Measurements from ENCODE around the gene OFD1. TPM values are rescaled to one million over a fixed set of nuclear protein-coding genes. Genes with fewer than 3 reads are reported as not detected.

OFD1 gene
- total RNA-seq, 3 donors from 2014 or later: 10.7 to 136 (median 48.8) TPM

GRCh38 chrX:13741695-13742094 lies 7.1 kb downstream of the OFD1 start:
- TF ChIP-seq POLR2AphosphoS5 (IDR thresholded peaks at IDR 0.05) (no peak), CTCF (IDR thresholded peaks at IDR 0.05) (no peak), POLR2A (IDR thresholded peaks at IDR 0.05) (no peak)

GRCh38 chrX:13742397-13743176 lies 8.0 kb downstream of the OFD1 start:
- intact Hi-C loops (cut with DNase I; ENCODE audit: low total_unique reads): no loop called here

More at GRCh38 chrX:13741695-13742094, 7.1 kb downstream of the OFD1 start:
- no peak overlapping the region for H3K4me3 ChIP-seq
- no peaks in the 10 kb centered on the region for H3K4me1 ChIP-seq
- no peaks in the 10 kb centered on the region for H3K36me3 ChIP-seq
- H3K9me3 ChIP-seq: no peaks in the 10 kb centered on the region
- no peaks in the 10 kb centered on the region for H3K27me3 ChIP-seq
- intact Hi-C loops (cut with DNase I; ENCODE audit: low total_unique reads): no loop called here
- H3K27ac ChIP-seq: no peak overlapping the region
- DNase-seq (ENCODE audit: low spot score in 2 of 2): no peak

DNA sequence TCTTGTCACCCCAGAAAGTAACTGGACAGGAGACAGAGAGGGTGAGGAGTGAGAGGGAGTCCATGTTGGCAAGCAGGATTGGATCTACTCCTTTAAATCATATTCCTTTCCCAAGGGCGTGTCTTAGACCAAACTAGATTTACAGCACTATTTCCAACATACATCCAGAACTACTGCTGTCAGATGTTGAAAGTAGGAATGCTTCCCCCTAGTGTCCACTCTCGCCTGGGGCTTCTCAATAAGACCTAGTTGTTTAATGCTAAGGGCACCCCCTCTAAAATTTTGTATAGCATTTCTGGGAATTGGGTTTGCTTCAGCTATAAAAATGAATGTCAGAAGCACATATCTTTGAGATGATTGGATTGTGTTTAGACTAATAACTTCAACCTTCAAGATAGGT lies 13.3 kb downstream of the OFD1 start:
- TF ChIP-seq POLR2AphosphoS5 (IDR thresholded peaks at IDR 0.05) (no peak), CTCF (IDR thresholded peaks at IDR 0.05) (peak in 1 of 3 donors; percentile 26)
- H3K27ac ChIP-seq: no peak overlapping the region
- H3K9me3 ChIP-seq: no peaks in the 10 kb centered on the region
- H3K36me3 ChIP-seq: no peaks in the 10 kb centered on the region
- H3K4me3 ChIP-seq: no peak overlapping the region
- DNase-seq (ENCODE audit: low spot score in 2 of 2): no peak
- H3K4me1 ChIP-seq: no peaks in the 10 kb centered on the region
- no peaks in the 10 kb centered on the region for H3K27me3 ChIP-seq
- intact Hi-C loops (cut with DNase I; ENCODE audit: low total_unique reads): no loop called here

More at GRCh38 chrX:13742397-13743176, 8.0 kb downstream of the OFD1 start:
- Histone ChIP-seq H3K9me3 (no peaks in the 10 kb centered on the region), H3K4me1 (no peaks in the 10 kb centered on the region), H3K27ac (no peak overlapping the region), H3K36me3 (no peaks in the 10 kb centered on the region), H3K4me3 (no peak overlapping the region), H3K27me3 (no peaks in the 10 kb centered on the region)
- TF ChIP-seq CTCF (IDR thresholded peaks at IDR 0.05) (no peak), POLR2A (IDR thresholded peaks at IDR 0.05) (no peak), POLR2AphosphoS5 (IDR thresholded peaks at IDR 0.05) (no peak)
- no peak for DNase-seq (ENCODE audit: low spot score in 2 of 2)

DNA sequence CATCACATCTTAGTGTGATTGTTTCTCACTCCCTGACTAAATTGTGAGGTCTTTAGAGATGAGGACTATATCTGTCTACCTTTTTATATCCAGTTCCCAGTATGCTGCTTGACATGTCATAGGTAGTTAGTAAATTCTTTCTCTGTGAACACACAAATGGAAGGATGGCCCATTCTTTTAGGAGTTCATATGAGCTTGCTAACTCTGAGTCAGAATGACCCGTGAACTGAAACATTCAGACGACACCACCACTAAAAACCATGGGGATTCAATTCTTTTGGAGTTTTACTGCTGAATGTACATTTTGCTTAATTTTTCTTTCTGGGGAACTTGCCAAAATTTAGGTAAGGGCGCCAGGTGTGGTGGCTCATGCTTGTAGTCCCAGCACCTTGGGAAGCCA lies 13.9 kb downstream of the OFD1 start:
- DNase-seq (ENCODE audit: low spot score in 2 of 2): no peak
- H3K4me3 ChIP-seq: no peak overlapping the region
- H3K36me3 ChIP-seq: no peaks in the 10 kb centered on the region
- no peak overlapping the region for H3K27ac ChIP-seq
- intact Hi-C loops (cut with DNase I; ENCODE audit: low total_unique reads): no loop called here
- H3K4me1 ChIP-seq: no peaks in the 10 kb centered on the region
- H3K9me3 ChIP-seq: no peaks in the 10 kb centered on the region
- H3K27me3 ChIP-seq: no peaks in the 10 kb centered on the region
- TF ChIP-seq POLR2AphosphoS5 (IDR thresholded peaks at IDR 0.05): no peak
- no peak for TF ChIP-seq POLR2A (IDR thresholded peaks at IDR 0.05)
- no peak for TF ChIP-seq CTCF (IDR thresholded peaks at IDR 0.05)

DNA sequence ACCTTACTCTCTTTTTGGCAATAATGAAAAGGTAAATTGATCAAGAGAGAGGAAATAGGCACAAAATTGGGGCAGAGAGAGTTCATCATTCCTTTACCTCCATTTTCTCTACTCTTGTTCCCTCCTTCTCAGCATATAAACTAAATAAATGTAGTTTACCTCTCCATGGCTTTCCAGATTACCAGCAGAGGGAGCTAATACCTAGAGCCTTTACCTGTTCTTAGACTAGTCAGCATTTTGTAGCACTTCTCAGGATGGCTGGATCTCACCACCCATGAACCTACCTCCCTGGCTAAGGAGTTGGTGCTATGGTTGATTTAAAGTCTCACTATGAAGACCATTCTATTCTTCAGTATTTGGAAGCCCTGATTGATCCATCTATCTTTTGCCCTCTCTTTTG lies 15.7 kb downstream of the OFD1 start:
- no peaks in the 10 kb centered on the region for H3K36me3 ChIP-seq
- H3K27ac ChIP-seq: peak overlapping the region in 1 of 2 donors; percentile 5
- intact Hi-C loops (cut with DNase I; ENCODE audit: low total_unique reads): loop anchor here (10.0 kb wide), 1 partner anchor 285 kb away; no protein-coding TSS in a partner anchor
- TF ChIP-seq CTCF (IDR thresholded peaks at IDR 0.05) (peak; percentile 25 to 70 (median 33)), POLR2A (IDR thresholded peaks at IDR 0.05) (no peak), POLR2AphosphoS5 (IDR thresholded peaks at IDR 0.05) (no peak)
- no peaks in the 10 kb centered on the region for H3K4me1 ChIP-seq
- H3K4me3 ChIP-seq: no peak overlapping the region
- no peaks in the 10 kb centered on the region for H3K27me3 ChIP-seq
- DNase-seq (ENCODE audit: low spot score in 2 of 2): no peak
- no peaks in the 10 kb centered on the region for H3K9me3 ChIP-seq

Measured in breast epithelium (tissue), 4 donors.